ENCODE results near the gene PRC1.

The PRC1 gene

GRCh38 chr15:90989040-90989768, 5.1 kb downstream of the PRC1 start:
- DNase-seq (ENCODE audit: low read depth), result no peak

- DNase-seq (ENCODE audit: low read depth), result no peak
Measured at GRCh38 chr15:90988296-90988695, 6.0 kb downstream of the PRC1 start.

GRCh38 chr15:90987561-90988141, 6.7 kb downstream of the PRC1 start:
- DNase-seq (ENCODE audit: low read depth), result no peak

- no peak for DNase-seq (ENCODE audit: low read depth)
Measured at GRCh38 chr15:90986790-90987507, 7.4 kb downstream of the PRC1 start.

- DNase-seq (ENCODE audit: low read depth), result peak; percentile 86
Measured at GRCh38 chr15:90982135-90982534, 12.2 kb downstream of the PRC1 start.

- DNase-seq (ENCODE audit: low read depth), result no peak
Measured at GRCh38 chr15:90981681-90982080, 12.7 kb downstream of the PRC1 start.

- peak; percentile 35 for DNase-seq (ENCODE audit: low read depth)
Measured at GRCh38 chr15:90979582-90979981, 14.8 kb downstream of the PRC1 start.

- DNase-seq (ENCODE audit: low read depth), result no peak
Measured at GRCh38 chr15:90974216-90974615, 20.1 kb downstream of the PRC1 start.

- DNase-seq (ENCODE audit: low read depth), result no peak
Measured at GRCh38 chr15:90972133-90972532, 22.2 kb downstream of the PRC1 start.

GRCh38 chr15:90970274-90970673, 24.1 kb downstream of the PRC1 start:
- no peak for DNase-seq (ENCODE audit: low read depth)

GRCh38 chr15:90968434-90968833, 25.9 kb downstream of the PRC1 start:
- no peak for DNase-seq (ENCODE audit: low read depth)

GRCh38 chr15:90967206-90967605, 27.1 kb downstream of the PRC1 start:
- no peak for DNase-seq (ENCODE audit: low read depth)

GRCh38 chr15:90966262-90966661, 28.1 kb downstream of the PRC1 start:
- no peak for DNase-seq (ENCODE audit: low read depth)

- no peak for DNase-seq (ENCODE audit: low read depth)
Measured at GRCh38 chr15:90962021-90962420, 32.3 kb downstream of the PRC1 start.

- no peak for DNase-seq (ENCODE audit: low read depth)
Measured at GRCh38 chr15:90960298-90961091, 33.8 kb downstream of the PRC1 start.

- DNase-seq (ENCODE audit: low read depth), result no peak
Measured at GRCh38 chr15:90959894-90960293, 34.4 kb downstream of the PRC1 start.

- no peak for DNase-seq (ENCODE audit: low read depth)
Measured at GRCh38 chr15:90959028-90959595, 35.2 kb downstream of the PRC1 start.

- DNase-seq (ENCODE audit: low read depth), result no peak
Measured at GRCh38 chr15:90957791-90958190, 36.5 kb downstream of the PRC1 start.

GRCh38 chr15:90957031-90957790, 37.1 kb downstream of the PRC1 start:
- peak; percentile 31 for DNase-seq (ENCODE audit: low read depth)

GRCh38 chr15:90956274-90957030, 37.9 kb downstream of the PRC1 start:
- peak; percentile 71 for DNase-seq (ENCODE audit: low read depth)

Measured in iris pigment epithelial cell (primary cell).